SU-DHL-6 (cell line): ENCODE measurements around the gene KANSL3.

ENCODE experiments used
- H2AFZ ChIP-seq: fragments of 200-600 bp; sonication (generic); 2 replicates; pipeline ENCODE4 v1.6.1; 2014; ENCODE audit warnings: low read depth, mild to moderate bottlenecking, moderate library complexity, mixed read lengths, antibody characterized with exemption, low read length; ENCODE audit not compliant: severe bottlenecking
- H3F3A ChIP-seq: fragments of 200-600 bp; shearing (Covaris generic); 2 replicates; pipeline ENCODE4 v1.6.0; 2016; ENCODE audit warnings: antibody characterized with exemption, mild to moderate bottlenecking; ENCODE audit not compliant: insufficient read depth
- H3K27ac ChIP-seq: fragments of 200-600 bp; sonication (generic); 2 replicates; pipeline ENCODE4 v1.5.1; 2016; ENCODE audit warnings: low read depth, mild to moderate bottlenecking, low read length, moderate library complexity, mixed read lengths
- H3K27me3 ChIP-seq: fragments of 200-600 bp; sonication (generic), shearing (Covaris generic); 2 replicates; pipeline ENCODE4 v1.6.0; 2014; ENCODE audit warnings: mild to moderate bottlenecking, low read length
- H3K36me3 ChIP-seq: fragments of 200-600 bp; sonication (generic); 2 replicates; pipeline ENCODE4 v1.6.1; 2014; ENCODE audit warnings: mild to moderate bottlenecking, low read length, mixed read lengths
- H3K4me2 ChIP-seq: fragments of 300-600, 200-600 bp; shearing (Covaris generic), sonication (generic); 2 replicates; pipeline ENCODE4 v1.6.0; 2014; ENCODE audit warnings: low read length, low read depth, mild to moderate bottlenecking; ENCODE audit not compliant: poor library complexity, severe bottlenecking
- H3K4me3 ChIP-seq: fragments of 200-600 bp; sonication (generic); 2 replicates; pipeline ENCODE4 v1.5.1; 2014; ENCODE audit warnings: antibody characterized with exemption, low read length, mild to moderate bottlenecking, mixed read lengths; ENCODE audit not compliant: insufficient read depth, poor library complexity, severe bottlenecking
- H3K79me2 ChIP-seq: fragments of 200-600 bp; sonication (generic); 2 replicates; pipeline ENCODE4 v1.6.1; 2014; ENCODE audit warnings: mild to moderate bottlenecking, low read length, moderate library complexity; ENCODE audit not compliant: insufficient read depth
- H3K9ac ChIP-seq: fragments of 200-600 bp; sonication (generic); 2 replicates; pipeline ENCODE4 v1.7.0; 2014; ENCODE audit warnings: mild to moderate bottlenecking, low read length
- H3K9me2 ChIP-seq: fragments of 200-600 bp; sonication (generic); replicated peaks from 2 replicates; pipeline ENCODE4 v1.6.1; 2014; ENCODE audit warnings: low read length; ENCODE audit not compliant: insufficient read depth
- H3K9me3 ChIP-seq: fragments of 200-600 bp; sonication (generic); 2 replicates; pipeline ENCODE4 v1.6.1; 2014; ENCODE audit warnings: low read length, mixed read lengths; ENCODE audit not compliant: insufficient read depth
- H4K20me1 ChIP-seq: fragments of 200-600 bp; sonication (generic); 2 replicates; pipeline ENCODE4 v1.6.1; 2014; ENCODE audit warnings: low read depth, mild to moderate bottlenecking, antibody characterized with exemption, low read length, moderate library complexity, mixed read lengths
- EZH2phosphoT487 ChIP-seq: fragments of 200-600 bp; sonication (generic), shearing (Covaris generic); conservative IDR thresholded peaks from 2 replicates; pipeline ENCODE4 v1.6.1; 2018; ENCODE audit warnings: mild to moderate bottlenecking, antibody characterized with exemption, low read length, moderate library complexity, mixed read lengths
- TF ChIP-seq, protein P1 (sequence below): fragments of 200-600 bp; sonication (generic); IDR thresholded peaks from one replicate; pipeline ENCODE4 v1.5.1; 2017; ENCODE audit warnings: antibody characterized with exemption, mild to moderate bottlenecking, low read length, moderate library complexity; ENCODE audit not compliant: insufficient read depth, poor library complexity, severe bottlenecking

KANSL3 gene

DNA sequence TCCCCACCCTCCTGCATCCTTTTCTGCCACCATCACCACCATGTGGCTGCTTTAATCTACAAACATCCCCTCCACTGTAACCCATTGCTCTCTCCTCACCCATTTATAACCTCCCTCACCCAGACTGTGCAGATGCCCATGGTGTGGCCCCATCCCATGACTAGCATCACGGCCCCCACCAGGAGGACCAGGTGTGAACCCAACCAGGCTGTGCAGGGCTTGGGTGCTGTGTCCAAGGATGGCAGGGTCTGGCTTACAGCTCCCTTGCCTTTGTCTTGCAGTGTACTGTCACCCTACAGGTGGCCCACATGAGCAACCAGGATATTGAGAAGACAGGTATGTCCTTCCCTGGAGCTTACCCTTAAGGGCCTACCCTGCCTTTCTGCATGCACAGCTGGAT is 11.2 kb upstream of the KANSL3 start:
- TF ChIP-seq EZH2phosphoT487: no peak
- TF ChIP-seq, protein P1, sequence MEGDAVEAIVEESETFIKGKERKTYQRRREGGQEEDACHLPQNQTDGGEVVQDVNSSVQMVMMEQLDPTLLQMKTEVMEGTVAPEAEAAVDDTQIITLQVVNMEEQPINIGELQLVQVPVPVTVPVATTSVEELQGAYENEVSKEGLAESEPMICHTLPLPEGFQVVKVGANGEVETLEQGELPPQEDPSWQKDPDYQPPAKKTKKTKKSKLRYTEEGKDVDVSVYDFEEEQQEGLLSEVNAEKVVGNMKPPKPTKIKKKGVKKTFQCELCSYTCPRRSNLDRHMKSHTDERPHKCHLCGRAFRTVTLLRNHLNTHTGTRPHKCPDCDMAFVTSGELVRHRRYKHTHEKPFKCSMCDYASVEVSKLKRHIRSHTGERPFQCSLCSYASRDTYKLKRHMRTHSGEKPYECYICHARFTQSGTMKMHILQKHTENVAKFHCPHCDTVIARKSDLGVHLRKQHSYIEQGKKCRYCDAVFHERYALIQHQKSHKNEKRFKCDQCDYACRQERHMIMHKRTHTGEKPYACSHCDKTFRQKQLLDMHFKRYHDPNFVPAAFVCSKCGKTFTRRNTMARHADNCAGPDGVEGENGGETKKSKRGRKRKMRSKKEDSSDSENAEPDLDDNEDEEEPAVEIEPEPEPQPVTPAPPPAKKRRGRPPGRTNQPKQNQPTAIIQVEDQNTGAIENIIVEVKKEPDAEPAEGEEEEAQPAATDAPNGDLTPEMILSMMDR: no peak
- H3K27ac ChIP-seq: no peak overlapping the region
- H3K9ac ChIP-seq: no peak overlapping the region
- no peaks in the 10 kb centered on the region for H4K20me1 ChIP-seq
- no peaks in the 10 kb centered on the region for H3K27me3 ChIP-seq
- H3K4me2 ChIP-seq: no peak overlapping the region
- no peaks in the 10 kb centered on the region for H3K36me3 ChIP-seq
- H2AFZ ChIP-seq: no peak overlapping the region
- no peaks in the 10 kb centered on the region for H3K79me2 ChIP-seq
- no peaks in the 10 kb centered on the region for H3K9me2 ChIP-seq
- no peaks in the 10 kb centered on the region for H3K9me3 ChIP-seq
- no peaks in the 10 kb centered on the region for H3F3A ChIP-seq
- H3K4me3 ChIP-seq: no peak overlapping the region

DNA sequence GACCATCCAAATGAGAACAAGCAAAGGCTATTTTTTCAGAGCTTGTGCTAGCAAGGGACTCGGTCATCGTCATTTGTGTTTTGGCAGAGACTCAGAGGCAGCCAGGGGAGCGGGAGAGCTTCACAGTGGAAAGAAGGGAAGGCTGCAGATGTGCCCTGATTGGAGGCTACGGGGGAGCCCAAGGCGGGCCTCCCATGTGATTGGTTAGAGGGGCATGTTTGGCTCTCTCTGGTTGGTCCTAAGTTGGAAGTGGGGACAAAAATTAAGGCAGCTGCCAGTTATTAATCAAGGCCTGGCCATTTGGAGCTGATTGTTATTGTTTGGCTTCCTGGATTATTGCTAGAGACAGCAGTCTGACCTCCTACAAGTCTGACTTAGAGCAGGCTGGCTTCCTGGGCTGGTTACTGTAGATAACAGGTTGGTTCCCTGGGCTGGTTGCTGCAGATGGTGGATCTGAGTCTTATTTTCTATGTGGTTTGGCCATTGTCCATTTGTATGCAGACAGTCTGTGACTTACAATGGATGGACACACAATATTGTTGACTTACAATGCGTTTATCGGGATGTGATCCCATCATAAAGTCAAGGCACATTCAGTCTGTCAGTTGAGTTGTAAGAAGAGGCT is 10.3 kb upstream of the KANSL3 start:
- no peaks in the 10 kb centered on the region for H3K27me3 ChIP-seq
- no peaks in the 10 kb centered on the region for H3K9me2 ChIP-seq
- no peak overlapping the region for H2AFZ ChIP-seq
- H3K4me2 ChIP-seq: no peak overlapping the region
- H4K20me1 ChIP-seq: no peaks in the 10 kb centered on the region
- TF ChIP-seq, protein P1: no peak
- H3K36me3 ChIP-seq: no peaks in the 10 kb centered on the region
- H3K9ac ChIP-seq: no peak overlapping the region
- no peak overlapping the region for H3K4me3 ChIP-seq
- H3K9me3 ChIP-seq: no peaks in the 10 kb centered on the region
- H3K79me2 ChIP-seq: no peaks in the 10 kb centered on the region
- H3K27ac ChIP-seq: no peak overlapping the region
- no peaks in the 10 kb centered on the region for H3F3A ChIP-seq

DNA sequence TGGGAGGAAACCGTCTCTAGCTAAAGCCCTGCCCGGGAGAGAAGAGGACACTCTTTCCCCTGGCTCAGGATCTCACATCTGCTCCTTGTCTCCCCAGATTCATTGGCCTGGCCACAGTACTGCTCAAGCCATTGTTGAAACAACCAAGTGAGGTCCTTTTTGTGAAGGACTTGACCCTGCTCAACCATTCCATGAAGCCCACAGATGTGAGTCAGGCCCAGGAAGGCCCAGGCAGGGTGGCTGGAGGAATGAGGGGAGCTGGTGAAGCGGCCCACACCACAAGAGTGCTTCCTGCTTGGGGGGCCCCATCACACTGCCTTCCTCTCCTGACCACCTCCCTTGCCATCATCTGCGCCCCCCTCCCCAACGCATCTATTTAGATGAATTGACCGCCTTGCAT is 9.6 kb upstream of the KANSL3 start:
- no peaks in the 10 kb centered on the region for H3K36me3 ChIP-seq

More for the DNA sequence above, 9.6 kb upstream of the KANSL3 start:
- H3K9me3 ChIP-seq: no peaks in the 10 kb centered on the region
- no peak overlapping the region for H3K4me3 ChIP-seq
- H3F3A ChIP-seq: no peaks in the 10 kb centered on the region
- no peaks in the 10 kb centered on the region for H3K79me2 ChIP-seq
- no peak overlapping the region for H3K27ac ChIP-seq
- H3K9me2 ChIP-seq: no peaks in the 10 kb centered on the region
- no peaks in the 10 kb centered on the region for H4K20me1 ChIP-seq
- no peak overlapping the region for H3K4me2 ChIP-seq
- no peaks in the 10 kb centered on the region for H3K27me3 ChIP-seq
- no peak overlapping the region for H2AFZ ChIP-seq
- TF ChIP-seq EZH2phosphoT487: no peak
- TF ChIP-seq, protein P1: no peak
- no peak overlapping the region for H3K9ac ChIP-seq
